EH (cell line): ENCODE data around the gene LORICRIN.

Source experiments
- DNase-seq: peaks from one replicate; pipeline ENCODE4 v3.0.0-alpha.2; 2015; ENCODE audit warnings: low read depth

Gene LORICRIN

GRCh38 chr1:153306303-153307220 is 47.1 kb downstream of the LORICRIN start:
- DNase-seq: no peak

- no peak for DNase-seq
Observed at GRCh38 chr1:153307221-153307600, 47.7 kb downstream of the LORICRIN start.

- DNase-seq: no peak
Observed at GRCh38 chr1:153308540-153308939, 49.1 kb downstream of the LORICRIN start.

GRCh38 chr1:153309441-153309840 is 50.0 kb downstream of the LORICRIN start:
- DNase-seq: no peak

- DNase-seq: no peak
Observed at GRCh38 chr1:153310526-153310925, 51.0 kb downstream of the LORICRIN start.
